NCI-H460 (cell line): ENCODE measurements around the gene TMEM235. TPM values are rescaled to one million over a fixed set of nuclear protein-coding genes. Genes with fewer than 3 reads are reported as not detected.
"Not testable (repeated sequence)": the region's sequence is repeated elsewhere in the genome, so short reads cannot be mapped to it uniquely, and the experiment has no call there.

Source experiments
- DNase-seq: peaks from one replicate; pipeline ENCODE4 v3.0.0-alpha.2; 2016; ENCODE audit warnings: low read depth; ENCODE audit errors: extremely low read depth
- total RNA-seq: library from RNA; depleted of rRNA; stranded (reverse); fragments of >200 nt; shearing (Covaris generic); gene quantifications from 2 replicates; pipeline ENCODE4 v1.2.3, GENCODE V29; 2014

The TMEM235 gene
- total RNA-seq, 1 experiment from 2014 or later, result not detected

- DNase-seq, result no peak
Observed at GRCh38 chr17:78214706-78215061, 16.7 kb upstream of the TMEM235 start.

- no peak for DNase-seq
Observed at GRCh38 chr17:78219396-78220150, 11.9 kb upstream of the TMEM235 start.

- no peak for DNase-seq
Observed at GRCh38 chr17:78223061-78223460, 8.4 kb upstream of the TMEM235 start.

- no peak for DNase-seq
Observed at GRCh38 chr17:78223765-78224164, 7.7 kb upstream of the TMEM235 start.

- DNase-seq, result no peak
Observed at GRCh38 chr17:78224231-78225087, 7.0 kb upstream of the TMEM235 start.

GRCh38 chr17:78225088-78225865 lies 6.2 kb upstream of the TMEM235 start:
- DNase-seq, result no peak

- no peak for DNase-seq
Observed at GRCh38 chr17:78226055-78226758, 5.2 kb upstream of the TMEM235 start.

GRCh38 chr17:78226759-78227454 lies 4.5 kb upstream of the TMEM235 start:
- no peak for DNase-seq

GRCh38 chr17:78227455-78227916 lies 3.9 kb upstream of the TMEM235 start:
- DNase-seq, result no peak

- DNase-seq, result no peak
Observed at GRCh38 chr17:78228176-78228575, 3.3 kb upstream of the TMEM235 start.

GRCh38 chr17:78230252-78230962 lies 1.0 kb upstream of the TMEM235 start:
- no peak for DNase-seq

- no peak for DNase-seq
Observed at GRCh38 chr17:78231991-78232858, 794 bp downstream of the TMEM235 start.

GRCh38 chr17:78232859-78233173 lies 1.4 kb downstream of the TMEM235 start:
- DNase-seq, result no peak

GRCh38 chr17:78233678-78234077 lies 2.2 kb downstream of the TMEM235 start:
- no peak for DNase-seq

GRCh38 chr17:78234261-78234865 lies 2.9 kb downstream of the TMEM235 start:
- DNase-seq, result no peak

- DNase-seq, result not testable (repeated sequence)
Observed at GRCh38 chr17:78235022-78235421, 3.6 kb downstream of the TMEM235 start.

- DNase-seq, result no peak
Observed at GRCh38 chr17:78235885-78236284, 4.5 kb downstream of the TMEM235 start.
